GM12874 (cell line): ENCODE results near the gene BSDC1.

ENCODE experiments used
- CTCF ChIP-seq: IDR thresholded peaks from 2 replicates; pipeline ENCODE4 v1.5.1; 2011; ENCODE audit warnings: low read depth, mild to moderate bottlenecking, control low read depth, low read length, moderate library complexity; ENCODE audit not compliant: insufficient read depth

The BSDC1 gene

GRCh38 chr1:32390904-32391870 is 3.1 kb downstream of the BSDC1 start:
- no peak for TF ChIP-seq CTCF

GRCh38 chr1:32388641-32389040 is 5.6 kb downstream of the BSDC1 start:
- TF ChIP-seq CTCF = no peak

GRCh38 chr1:32386676-32387392 is 7.4 kb downstream of the BSDC1 start:
- no peak for TF ChIP-seq CTCF

- no peak for TF ChIP-seq CTCF
These were observed 14.2 kb downstream of the BSDC1 start for GRCh38 chr1:32380057-32380456.

GRCh38 chr1:32377541-32378220 is 16.6 kb downstream of the BSDC1 start:
- TF ChIP-seq CTCF = no peak

GRCh38 chr1:32376199-32376598 is 18.0 kb downstream of the BSDC1 start:
- no peak for TF ChIP-seq CTCF

GRCh38 chr1:32373996-32374592 is 20.1 kb downstream of the BSDC1 start:
- TF ChIP-seq CTCF = no peak
